ENCODE measurements around the gene IL12RB2.

Gene IL12RB2

DNA sequence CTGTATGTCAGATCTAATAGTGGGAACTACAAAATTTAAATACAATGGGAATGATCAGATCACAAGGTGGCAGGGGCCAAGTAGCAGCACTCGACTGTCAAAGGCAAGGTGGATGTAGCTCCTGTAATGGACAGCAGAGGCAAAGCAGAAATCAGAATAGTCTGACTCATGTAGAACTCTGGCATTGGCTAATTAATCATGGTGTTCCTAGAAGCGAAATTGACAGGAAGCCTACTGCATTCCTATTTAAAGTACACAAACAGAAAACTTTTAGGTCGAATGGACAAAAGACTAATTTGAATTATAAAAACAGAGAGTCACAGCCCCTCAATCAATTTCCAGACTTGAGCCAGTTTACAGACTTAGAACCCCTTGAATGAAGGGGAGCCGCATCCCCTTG, 17.4 kb upstream of the IL12RB2 start:
- Histone ChIP-seq H3K4me1 (ENCODE audit: insufficient read depth, low read length, severe bottlenecking) (no peaks in the 10 kb centered on the region), H4K20me1 (ENCODE audit: insufficient read depth, low read length) (no peaks in the 10 kb centered on the region), H3K79me2 (ENCODE audit: insufficient read depth, low read length) (no peaks in the 10 kb centered on the region), H3F3A (ENCODE audit: insufficient read depth, low read length) (no peaks in the 10 kb centered on the region), H2AFZ (ENCODE audit: low read length) (no peak overlapping the region), H3K9me2 (ENCODE audit: low read depth, low read length) (no peaks in the 10 kb centered on the region), H3K4me3 (ENCODE audit: low read depth, low read length, poor library complexity, severe bottlenecking) (no peak overlapping the region), H3K4me2 (ENCODE audit: low read length) (no peak overlapping the region), H3K9me3 (ENCODE audit: low read length) (no peaks in the 10 kb centered on the region), H3K9ac (ENCODE audit: low read length) (no peak overlapping the region), H3K36me3 (ENCODE audit: insufficient read depth, low read length) (no peaks in the 10 kb centered on the region), H3K27ac (ENCODE audit: low read depth, low read length, poor library complexity, severe bottlenecking) (no peak overlapping the region), H3K27me3 (ENCODE audit: insufficient read depth, low read length) (no peaks in the 10 kb centered on the region)
- TF ChIP-seq EZH2 (IDR thresholded peaks at IDR 0.05; ENCODE audit: borderline replicate concordance, low read length) (no peak), CTCF (IDR thresholded peaks at IDR 0.05; ENCODE audit: low read length) (no peak)

GRCh38 chr1:67294836-67295617, 12.6 kb upstream of the IL12RB2 start:
- no peak overlapping the region for H2AFZ ChIP-seq (ENCODE audit: low read length)

GRCh38 chr1:67298762-67299161, 8.9 kb upstream of the IL12RB2 start:
- H3K4me1 ChIP-seq (ENCODE audit: insufficient read depth, low read length, severe bottlenecking): no peaks in the 10 kb centered on the region

More at GRCh38 chr1:67294836-67295617, 12.6 kb upstream of the IL12RB2 start:
- Histone ChIP-seq H3K4me2 (ENCODE audit: low read length) (no peak overlapping the region), H3K9me3 (ENCODE audit: low read length) (no peaks in the 10 kb centered on the region), H3K27me3 (ENCODE audit: insufficient read depth, low read length) (no peaks in the 10 kb centered on the region), H3K4me1 (ENCODE audit: insufficient read depth, low read length, severe bottlenecking) (no peaks in the 10 kb centered on the region), H3K36me3 (ENCODE audit: insufficient read depth, low read length) (no peaks in the 10 kb centered on the region), H3F3A (ENCODE audit: insufficient read depth, low read length) (no peaks in the 10 kb centered on the region), H3K4me3 (ENCODE audit: low read depth, low read length, poor library complexity, severe bottlenecking) (no peak overlapping the region), H3K9ac (ENCODE audit: low read length) (no peak overlapping the region), H4K20me1 (ENCODE audit: insufficient read depth, low read length) (no peaks in the 10 kb centered on the region), H3K9me2 (ENCODE audit: low read depth, low read length) (no peaks in the 10 kb centered on the region), H3K79me2 (ENCODE audit: insufficient read depth, low read length) (no peaks in the 10 kb centered on the region), H3K27ac (ENCODE audit: low read depth, low read length, poor library complexity, severe bottlenecking) (no peak overlapping the region)
- TF ChIP-seq EZH2 (IDR thresholded peaks at IDR 0.05; ENCODE audit: borderline replicate concordance, low read length): no peak
- no peak for TF ChIP-seq CTCF (IDR thresholded peaks at IDR 0.05; ENCODE audit: low read length)

More at GRCh38 chr1:67298762-67299161, 8.9 kb upstream of the IL12RB2 start:
- Histone ChIP-seq H3K4me2 (ENCODE audit: low read length) (no peak overlapping the region), H3K27ac (ENCODE audit: low read depth, low read length, poor library complexity, severe bottlenecking) (no peak overlapping the region), H4K20me1 (ENCODE audit: insufficient read depth, low read length) (no peaks in the 10 kb centered on the region), H3K9me2 (ENCODE audit: low read depth, low read length) (no peaks in the 10 kb centered on the region), H3K36me3 (ENCODE audit: insufficient read depth, low read length) (no peaks in the 10 kb centered on the region), H3K79me2 (ENCODE audit: insufficient read depth, low read length) (no peaks in the 10 kb centered on the region), H2AFZ (ENCODE audit: low read length) (no peak overlapping the region), H3K27me3 (ENCODE audit: insufficient read depth, low read length) (no peaks in the 10 kb centered on the region), H3K4me3 (ENCODE audit: low read depth, low read length, poor library complexity, severe bottlenecking) (no peak overlapping the region), H3K9ac (ENCODE audit: low read length) (no peak overlapping the region), H3F3A (ENCODE audit: insufficient read depth, low read length) (no peaks in the 10 kb centered on the region), H3K9me3 (ENCODE audit: low read length) (no peaks in the 10 kb centered on the region)
- TF ChIP-seq EZH2 (IDR thresholded peaks at IDR 0.05; ENCODE audit: borderline replicate concordance, low read length) (no peak), CTCF (IDR thresholded peaks at IDR 0.05; ENCODE audit: low read length) (no peak)
